IMR-90 (cell line): Measurements from ENCODE around the gene FAM24A. TPM values are rescaled to one million over a fixed set of nuclear protein-coding genes. Genes with fewer than 3 reads are reported as not detected.

Experiments used
- ATAC-seq: fragments of 200-7000 bp; cut with Tn5 transposase; 2 replicates; pipeline ENCODE4 v1.9.1; 2020; ENCODE audit warnings: low read depth, mild to moderate bottlenecking, moderate library complexity
- BruUV-seq: library from RNA; stranded (reverse); fragments of 400-500 nt; replicated peaks from 2 replicates; lab custom pipeline; 2021; lab: Mats Ljungman, UMichigan
- CTCF ChIA-PET: fragments of 300-600 bp; formaldehyde crosslinking; extraction: SDS; loops from one replicate; lab custom pipeline; 2021; ENCODE audit warnings: antibody characterized with exemption; lab: Yijun Ruan, JAX
- POLR2A ChIA-PET: fragments of 300-600 bp; sonication (Branson Sonifier 250); formaldehyde crosslinking; loops from one replicate; lab custom pipeline; 2022; ENCODE audit warnings: antibody characterized with exemption; ENCODE audit not compliant: unreplicated experiment; lab: Charles Lee
- DNase-seq: peaks from one replicate; pipeline ENCODE4 v3.0.0; 2013
- H2AFZ ChIP-seq: replicated peaks from 2 replicates; pipeline ENCODE3; 2013; ENCODE audit warnings: low read length, mild to moderate bottlenecking; ENCODE audit not compliant: poor library complexity
- H2AK5ac ChIP-seq: 2 replicates; pipeline ENCODE4 v1.6.1; 2013; ENCODE audit warnings: low read depth, low read length, inconsistent platforms
- H2AK9ac ChIP-seq: replicated peaks from 2 replicates; pipeline ENCODE3; 2013; ENCODE audit warnings: mild to moderate bottlenecking, low read depth, low read length, moderate library complexity; ENCODE audit not compliant: poor library complexity
- H2BK120ac ChIP-seq: 2 replicates; pipeline ENCODE4 v1.6.1; 2013; ENCODE audit warnings: low read depth, low read length, inconsistent platforms
- H2BK15ac ChIP-seq: 3 replicates; pipeline ENCODE4 v1.6.1; 2013; ENCODE audit warnings: low read depth, low read length, inconsistent platforms
- H2BK20ac ChIP-seq: 2 replicates; pipeline ENCODE4 v1.6.1; 2013; ENCODE audit warnings: low read depth, mild to moderate bottlenecking, inconsistent platforms, low read length, moderate library complexity
- H2BK5ac ChIP-seq: 2 replicates; pipeline ENCODE4 v1.6.1; 2013; ENCODE audit warnings: mild to moderate bottlenecking, low read depth, low read length, inconsistent platforms; ENCODE audit not compliant: poor library complexity, severe bottlenecking
- H3K14ac ChIP-seq: replicated peaks from 2 replicates; pipeline ENCODE4 v1.6.1; 2013; ENCODE audit warnings: low read depth, low read length, inconsistent platforms
- H3K18ac ChIP-seq: 2 replicates; pipeline ENCODE4 v1.6.1; 2013; ENCODE audit warnings: low read depth, low read length, control low read depth
- H3K23ac ChIP-seq: 2 replicates; pipeline ENCODE4 v1.6.1; 2013; ENCODE audit warnings: low read depth, low read length, inconsistent platforms
- H3K27ac ChIP-seq: 2 replicates; pipeline ENCODE4 v1.5.1; 2013; ENCODE audit warnings: mild to moderate bottlenecking, control low read depth, low read length; ENCODE audit not compliant: insufficient read depth
- H3K27me3 ChIP-seq: 2 replicates; pipeline ENCODE4 v1.6.1; 2013; ENCODE audit warnings: low read length; ENCODE audit not compliant: control insufficient read depth, insufficient read depth
- H3K36me3 ChIP-seq: 2 replicates; pipeline ENCODE4 v1.6.1; 2013; ENCODE audit warnings: low read length, mixed read lengths; ENCODE audit not compliant: control insufficient read depth, insufficient read depth
- H3K4ac ChIP-seq: 2 replicates; pipeline ENCODE4 v1.6.1; 2013; ENCODE audit warnings: low read depth, low read length, inconsistent platforms
- H3K4me1 ChIP-seq: 2 replicates; pipeline ENCODE4 v1.6.1; 2013; ENCODE audit warnings: low read length, mixed read lengths; ENCODE audit not compliant: control insufficient read depth, insufficient read depth
- H3K4me2 ChIP-seq: 2 replicates; pipeline ENCODE4 v1.6.1; 2013; ENCODE audit warnings: low read depth, mild to moderate bottlenecking, control low read depth, low read length, moderate library complexity
- H3K4me3 ChIP-seq: 2 replicates; pipeline ENCODE4 v1.5.1; 2013; ENCODE audit warnings: low read depth, mild to moderate bottlenecking, control low read depth, low read length, moderate library complexity; ENCODE audit not compliant: insufficient read depth
- H3K56ac ChIP-seq: 2 replicates; pipeline ENCODE4 v1.6.1; 2013; ENCODE audit warnings: low read length, inconsistent platforms; ENCODE audit not compliant: insufficient read depth; ENCODE audit errors: extremely low read depth
- H3K79me1 ChIP-seq, 2 experiments: 2 replicates each; pipeline ENCODE4 v1.6.1; 2013; ENCODE audit warnings: low read length in 2 of 2, inconsistent platforms in 1 of 2, low read depth in 1 of 2
- H3K9ac ChIP-seq: 2 replicates; pipeline ENCODE4 v1.6.1; 2013; ENCODE audit warnings: low read depth, low read length, control low read depth
- H3K9me1 ChIP-seq: 2 replicates; pipeline ENCODE4 v1.6.1; 2013; ENCODE audit warnings: low read length, inconsistent platforms; ENCODE audit not compliant: insufficient read depth
- H3K9me3 ChIP-seq: 2 replicates; pipeline ENCODE4 v1.6.1; 2013; ENCODE audit warnings: low read length; ENCODE audit not compliant: control insufficient read depth, insufficient read depth
- H4K20me1 ChIP-seq: 2 replicates; pipeline ENCODE4 v1.6.1; 2013; ENCODE audit warnings: low read length, inconsistent platforms; ENCODE audit not compliant: insufficient read depth
- H4K5ac ChIP-seq: 2 replicates; pipeline ENCODE4 v1.6.1; 2013; ENCODE audit warnings: mild to moderate bottlenecking, low read depth, low read length, control low read depth
- H4K8ac ChIP-seq, 2 experiments: 2 replicates each; pipeline ENCODE4 v1.6.1; 2013; ENCODE audit warnings: low read depth in 2 of 2, low read length in 2 of 2, control low read depth in 1 of 2, inconsistent platforms in 1 of 2
- H4K91ac ChIP-seq: 2 replicates; pipeline ENCODE4 v1.6.1; 2013; ENCODE audit warnings: low read depth, low read length, inconsistent platforms; ENCODE audit not compliant: insufficient read depth
- BHLHE40 ChIP-seq: fragments of 150-350 bp; IDR thresholded peaks from 2 replicates; pipeline ENCODE4 v1.6.1; 2016; ENCODE audit warnings: mild to moderate bottlenecking, low read depth, low read length
- MXI1 ChIP-seq: IDR thresholded peaks from 2 replicates; pipeline ENCODE4 v1.6.1; 2012; ENCODE audit warnings: low read depth, mild to moderate bottlenecking, low read length, moderate library complexity, borderline replicate concordance
- NFE2L2 ChIP-seq: fragments of 150-350 bp; IDR thresholded peaks from 2 replicates; pipeline ENCODE4 v1.6.1; 2016; ENCODE audit warnings: low read depth, mild to moderate bottlenecking, low read length
- WGBS, 2 experiments: methylation state at CpG; one replicate each; pipeline versions ENCODE4 v1.1.5 to v1.1.7; 2013; ENCODE audit warnings: missing lambda C conversion rate in 2 of 2; ENCODE audit not compliant: insufficient read length in 1 of 2; ENCODE audit errors: extremely low coverage in 2 of 2; 5-methylcytosine and 5-hydroxymethylcytosine counted together
- dilution Hi-C: fragments of 300-500 bp; cut with HindIII; formaldehyde crosslinking; loops from one replicate; pipeline ENCODE4 v1.14.3; 2018; ENCODE audit warnings: low sequenced_read_pairs; ENCODE audit not compliant: unreplicated experiment
- in situ Hi-C: fragments of 300-500 bp; cut with MboI; formaldehyde crosslinking; loops from 3 replicates; pipeline ENCODE4 v1.14.3; 2019; ENCODE audit warnings: low sequenced_read_pairs, inconsistent platforms, mixed read lengths
- intact Hi-C: fragments of 100-400 bp; cut with micrococcal nuclease; formaldehyde crosslinking; loops from 2 replicates; pipeline ENCODE4 v1.10.0; 2022
- polyA plus RNA-seq, 3 experiments: library from polyadenylated mRNA; depleted of rRNA; stranded (reverse); fragments of >200 nt; gene quantifications; 2 replicates each; pipeline ENCODE4 v1.2.3, GENCODE V29; 2012; ENCODE audit warnings: low replicate concordance in 1 of 3
- total RNA-seq: library from RNA; depleted of rRNA; stranded (reverse); fragments of >200 nt; gene quantifications from 2 replicates; pipeline ENCODE4 v1.2.3, GENCODE V29; 2012

Gene FAM24A
- total and polyA plus RNA-seq, 2 of the 4 experiments (the other 2 are of a cell fraction) = not detected

DNA sequence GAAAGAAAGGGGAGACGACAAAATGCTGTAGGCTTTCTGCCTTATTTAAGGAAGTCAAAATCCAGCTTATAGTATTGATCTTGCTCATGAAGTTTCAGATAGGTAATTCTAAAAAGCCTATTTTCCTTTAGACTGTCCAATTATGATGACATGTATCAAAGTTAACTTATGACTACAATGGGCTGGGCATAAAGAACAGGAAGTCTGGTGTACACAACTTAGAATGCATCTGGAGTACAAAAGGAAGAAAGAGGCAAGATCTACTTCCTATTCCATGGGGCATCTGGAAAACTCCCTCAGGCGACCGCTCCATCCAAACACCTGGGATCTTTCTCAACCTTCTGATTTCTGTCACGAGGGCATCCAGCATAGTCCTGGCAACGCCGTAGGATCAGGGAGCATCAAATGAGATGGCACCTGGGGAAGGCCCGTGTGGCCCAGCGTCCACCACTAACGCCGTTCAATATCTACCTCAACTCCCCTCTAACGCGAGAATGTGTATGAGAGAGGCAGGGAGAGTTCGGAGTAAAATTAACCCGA, 31.5 kb upstream of the FAM24A start:
- Histone ChIP-seq H3K4ac (peak overlapping the region; percentile 78), H2BK20ac (no peak overlapping the region), H3K4me3 (peak overlapping the region; percentile 78), H3K9me1 (no peaks in the 10 kb centered on the region), H3K18ac (no peak overlapping the region), H3K79me1 (peaks cover 9 to 17% of the 10 kb centered on the region in 2 experiments; a peak in 3 of 4 replicates), H4K5ac (peak overlapping the region; percentile 93), H2AK9ac (peak overlapping the region; percentile 75), H4K20me1 (no peaks in the 10 kb centered on the region), H2AK5ac (peak overlapping the region; percentile 8; the same call in 1 of the 2 replicates), H3K9me3 (no peaks in the 10 kb centered on the region), H3K27me3 (no peaks in the 10 kb centered on the region), H4K91ac (peak overlapping the region; percentile 40), H2BK15ac (peak overlapping the region; percentile 29; the same call in 1 of the 3 replicates), H4K8ac (peak overlapping the region; percentile 79 to 90; a peak in 3 of 4 replicates), H2AFZ (peak overlapping the region; percentile 94), H3K23ac (peak overlapping the region; percentile 98), H3K4me2 (peak overlapping the region; percentile 72), H3K14ac (peak overlapping the region; percentile 79), H2BK5ac (peak overlapping the region; percentile 61), H3K56ac (no peak overlapping the region), H3K27ac (no peak overlapping the region; the same call in 1 of the 2 replicates), H3K4me1 (peaks cover 3% of the 10 kb centered on the region), H3K36me3 (no peaks in the 10 kb centered on the region), H3K9ac (peak overlapping the region; percentile 79), H2BK120ac (peak overlapping the region; percentile 67)
- in situ Hi-C loops (no loop called here), dilution Hi-C loops (no loop called here), intact Hi-C loops (loop anchor here (2.0 to 5.0 kb wide), 2 partner anchors 16 to 73 kb away; partner anchors contain the start of gene C10orf88)
- ChIA-PET CTCF (interaction anchor here (0.7 kb wide), 1 partner anchor 303 kb away, joined by 6 read pairs; no protein-coding TSS in a partner anchor), POLR2A (no interaction called here)
- BruUV-seq = TSS peak; percentile 62
- 90% methylated on average over 2 of the region's 14 CpGs; no CpG with 5 or more reads in 1 of the 2 experiments for WGBS, 2 experiments
- DNase-seq (no peak), ATAC-seq (no peak; the same call in 1 of the 2 replicates)
- TF ChIP-seq NFE2L2 = no peak
- TF ChIP-seq BHLHE40 = no peak
- no peak for TF ChIP-seq MXI1
